Stimulated activated CD8-positive, alpha-beta memory T cell treated with anti-CD3 and anti-CD28 coated beads, Interleukin-12 subunit alpha, Interleukin-12 subunit beta, amount 100 ng/mL, for 24 hours (primary cell): Measurements from ENCODE around the gene ICA1L.
"Not testable (repeated sequence)": the region's sequence is repeated elsewhere in the genome, so short reads cannot be mapped to it uniquely, and the experiment has no call there.

ENCODE experiments used
- DNase-seq: peaks from one replicate; pipeline ENCODE4 v3.0.0-alpha.2; 2020; ENCODE audit errors: extremely low read depth

The ICA1L gene

GRCh38 chr2:202847693-202848524 lies 23.7 kb downstream of the ICA1L start:
- no peak for DNase-seq

GRCh38 chr2:202844656-202845055 lies 26.9 kb downstream of the ICA1L start:
- no peak for DNase-seq

GRCh38 chr2:202842690-202843089 lies 28.9 kb downstream of the ICA1L start:
- DNase-seq = no peak

- DNase-seq = no peak
These were observed 30.3 kb downstream of the ICA1L start for GRCh38 chr2:202841090-202841867.

DNA sequence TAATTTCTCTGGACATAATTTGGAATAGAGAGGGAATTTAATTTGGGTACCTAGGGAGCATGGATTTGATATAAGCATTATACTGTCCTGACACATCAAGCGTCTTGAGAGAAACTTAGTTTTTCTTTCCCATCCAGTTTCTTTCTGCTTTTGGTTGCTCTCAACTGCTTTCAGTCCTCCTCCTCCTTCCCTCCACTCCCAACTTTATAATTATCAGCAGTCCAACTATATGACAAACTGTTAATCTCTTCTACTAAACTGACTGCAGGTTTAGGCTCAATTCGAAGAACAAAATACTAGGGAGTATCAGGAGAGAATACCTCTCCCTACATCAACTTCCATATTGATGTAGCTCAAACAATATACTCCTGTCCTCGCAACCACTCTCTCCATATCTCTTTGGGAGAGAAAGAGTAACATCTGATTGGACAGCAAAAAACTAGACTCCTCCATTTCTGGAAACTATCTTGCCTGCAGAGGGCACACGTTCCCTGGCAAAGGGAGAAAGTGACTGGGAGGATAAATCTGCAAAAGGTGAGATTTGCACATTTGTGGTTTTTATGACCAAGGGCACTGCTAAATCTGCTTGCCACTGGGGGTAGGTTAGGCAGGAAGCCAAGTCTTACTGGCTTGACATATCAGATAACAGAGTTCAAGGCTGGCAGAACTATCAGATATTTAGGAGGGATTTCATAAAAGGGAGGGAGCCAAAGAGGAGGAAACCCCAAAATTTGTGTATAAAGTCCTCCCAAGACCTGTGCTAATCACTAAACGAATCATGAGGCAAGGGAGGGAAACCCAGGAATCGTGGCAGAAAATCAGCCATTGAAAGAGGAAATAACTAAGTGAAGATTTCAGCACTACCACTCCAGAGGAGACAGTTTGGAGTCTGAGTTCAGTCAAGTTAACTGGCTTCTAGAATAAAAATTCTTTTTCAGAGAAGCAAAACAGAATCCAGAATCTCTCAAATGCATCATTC lies 40.0 kb downstream of the ICA1L start:
- DNase-seq = no peak

DNA sequence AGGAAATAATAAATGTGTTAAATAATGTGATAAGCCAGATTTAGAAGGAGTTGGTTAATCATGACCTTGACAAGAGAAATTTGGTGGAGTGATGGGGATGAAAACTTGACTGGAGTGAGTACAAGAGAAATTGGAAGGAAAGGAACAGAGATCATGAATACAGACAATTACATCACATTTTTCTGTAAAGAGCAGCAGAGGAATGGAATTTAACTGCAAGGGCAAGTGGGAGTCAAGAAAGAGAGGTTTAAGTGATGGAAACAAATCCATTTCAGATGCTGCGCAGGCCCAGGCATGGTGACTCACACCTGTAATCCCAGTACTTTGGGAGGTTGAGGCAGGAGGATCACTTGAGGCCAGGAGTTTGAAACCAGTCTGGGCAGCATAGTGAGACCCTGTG lies 46.7 kb downstream of the ICA1L start:
- no peak for DNase-seq

GRCh38 chr2:202822411-202822810 lies 49.2 kb downstream of the ICA1L start:
- DNase-seq = no peak

- no peak for DNase-seq
These were observed 50.1 kb downstream of the ICA1L start for GRCh38 chr2:202821206-202822160.

DNA sequence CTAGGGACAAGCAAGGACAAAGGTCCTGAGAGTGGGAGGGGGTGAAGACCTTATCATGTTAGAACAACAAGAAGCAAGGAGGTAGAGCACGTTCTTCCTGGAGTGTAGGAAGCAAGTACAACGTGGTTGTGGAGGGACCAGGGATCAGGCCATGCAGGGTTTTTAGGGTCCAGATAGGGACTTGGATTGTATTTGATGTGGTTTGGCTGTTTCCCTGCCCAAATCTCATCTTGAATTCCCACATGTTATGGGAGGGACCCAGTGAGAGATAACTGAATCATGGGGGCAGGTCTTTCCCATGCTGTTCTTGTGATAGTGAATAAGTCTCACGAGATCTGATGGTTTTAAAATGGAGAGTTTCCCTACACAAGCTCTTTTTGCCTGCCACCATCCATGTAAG lies 53.2 kb downstream of the ICA1L start:
- no peak for DNase-seq

GRCh38 chr2:202817771-202818170 lies 53.8 kb downstream of the ICA1L start:
- no peak for DNase-seq

- no peak for DNase-seq
These were observed 55.8 kb downstream of the ICA1L start for GRCh38 chr2:202815548-202816360.

DNA sequence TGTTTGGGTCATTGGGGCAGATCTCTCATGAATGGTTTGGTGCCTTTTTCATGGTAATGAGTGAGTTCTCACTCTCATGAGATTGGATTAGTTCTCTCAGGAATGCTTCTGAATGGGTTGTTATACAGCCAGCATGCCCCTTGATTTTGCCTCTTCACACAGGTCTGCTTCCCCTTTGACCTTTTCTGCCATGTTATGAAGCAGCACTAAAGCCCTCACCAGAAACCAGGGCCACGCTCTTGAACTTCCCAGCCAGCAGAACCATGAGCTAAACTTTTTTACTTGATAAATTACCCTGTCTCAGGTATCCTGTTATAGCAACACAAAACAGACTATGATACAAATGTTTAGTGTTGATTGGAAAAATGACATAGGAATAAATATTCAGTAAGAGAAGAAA lies 57.3 kb downstream of the ICA1L start:
- DNase-seq = no peak

DNA sequence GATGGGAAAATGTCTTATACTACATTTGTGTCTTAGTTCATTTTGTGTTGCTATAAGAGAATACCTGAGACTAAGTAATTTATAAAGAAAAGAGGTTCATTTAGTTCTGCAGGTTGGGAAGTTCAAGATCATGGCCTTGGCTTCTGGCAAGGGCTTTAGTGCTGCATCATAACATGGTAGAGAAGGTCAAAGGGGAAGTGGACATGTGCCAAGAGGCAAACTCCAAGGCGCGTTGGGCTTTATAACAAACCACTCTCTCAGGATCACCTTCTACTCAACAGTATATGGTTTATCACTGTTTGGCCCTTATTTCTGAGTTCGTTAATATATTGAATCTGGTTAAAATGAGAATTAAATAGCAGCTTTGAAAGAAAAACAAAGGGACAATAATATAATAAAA lies 58.2 kb downstream of the ICA1L start:
- no peak for DNase-seq

DNA sequence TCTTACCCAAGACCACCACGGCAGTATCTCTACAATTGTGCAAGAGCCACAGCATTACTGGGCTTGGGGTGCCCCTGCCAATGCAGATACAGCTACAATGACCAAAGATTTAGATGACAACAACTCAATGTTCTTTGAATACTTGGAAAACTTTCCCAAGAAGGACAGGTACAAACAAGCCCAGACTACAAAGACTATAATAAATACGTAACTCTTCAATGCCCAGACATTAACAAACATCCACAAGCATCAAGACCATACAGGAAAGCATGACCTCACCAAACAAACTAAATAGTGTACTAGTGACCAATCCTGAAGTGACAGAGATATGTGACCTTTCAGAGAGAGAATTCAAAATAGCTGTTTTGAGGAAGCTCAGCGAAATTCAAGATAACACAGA lies 62.8 kb downstream of the ICA1L start:
- no peak for DNase-seq

DNA sequence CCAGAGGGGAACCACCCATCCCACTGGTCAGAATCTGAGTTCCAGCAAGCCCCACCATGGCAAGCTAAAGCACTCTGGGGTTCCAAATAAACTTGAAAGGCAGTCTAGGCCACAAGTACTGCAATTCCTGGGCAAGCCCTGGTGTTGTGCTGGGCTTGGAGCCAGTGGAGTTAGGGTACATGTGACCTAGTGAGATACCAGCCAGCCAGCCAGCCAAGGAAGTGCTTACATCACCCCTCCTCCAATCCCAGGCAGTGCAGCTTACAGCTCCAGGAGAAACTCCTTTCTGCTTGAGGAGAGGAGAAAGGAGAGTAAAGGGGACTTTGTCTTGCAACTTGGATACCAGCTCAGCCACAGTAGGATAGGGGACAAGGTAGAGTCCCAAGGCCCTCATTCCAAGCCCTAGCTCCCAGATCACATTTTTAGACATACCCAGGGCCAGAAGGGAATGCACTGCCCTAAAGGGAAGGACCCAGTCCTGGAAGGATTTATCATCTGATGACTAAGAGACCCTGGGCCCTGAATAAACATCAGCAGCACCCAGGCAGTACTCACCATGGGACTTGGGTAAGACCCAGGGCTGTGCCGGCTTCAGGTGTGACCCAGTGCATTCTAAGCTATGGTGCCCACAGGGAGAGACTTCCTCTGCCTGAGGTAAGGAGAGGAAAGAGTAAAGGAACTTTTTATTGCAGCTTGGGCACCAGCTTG lies 64.0 kb downstream of the ICA1L start:
- not testable (repeated sequence) for DNase-seq

DNA sequence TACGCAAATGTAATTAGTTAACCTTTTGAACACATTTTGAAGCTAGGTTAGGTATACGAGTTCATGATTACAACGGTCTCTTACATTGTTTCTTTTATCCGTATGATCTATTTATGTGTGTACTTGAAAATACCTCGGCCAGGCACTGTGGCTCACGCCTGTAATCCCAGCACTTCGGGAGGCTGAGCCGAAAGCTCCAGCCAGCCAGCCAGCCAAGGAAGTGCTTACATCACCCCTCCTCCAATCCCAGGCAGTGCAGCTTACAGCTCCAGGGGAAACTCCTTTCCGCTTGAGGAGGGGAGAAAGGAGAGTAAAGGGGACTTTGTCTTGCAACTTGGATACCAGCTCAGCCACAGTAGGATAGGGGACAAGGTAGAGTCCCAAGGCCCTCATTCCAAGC lies 65.7 kb downstream of the ICA1L start:
- DNase-seq = not testable (repeated sequence)

- DNase-seq = no peak
These were observed 73.6 kb downstream of the ICA1L start for GRCh38 chr2:202797944-202798343.

GRCh38 chr2:202790676-202791075 lies 80.9 kb downstream of the ICA1L start:
- DNase-seq = no peak

- DNase-seq = no peak
These were observed 84.7 kb downstream of the ICA1L start for GRCh38 chr2:202786842-202787241.
